Kidney tubule cell (primary cell): Measurements from ENCODE around the gene DENND4A.
A peak's percentile ranks its signal among the peaks of the same experiment; 100 is the strongest.
"Not testable (repeated sequence)": the region's sequence is repeated elsewhere in the genome, so short reads cannot be mapped to it uniquely, and the experiment has no call there.

ENCODE experiments used
- DNase-seq: peaks from one replicate; pipeline ENCODE4 v3.0.0-alpha.2; 2018; ENCODE audit warnings: low spot score

The DENND4A gene

DNA sequence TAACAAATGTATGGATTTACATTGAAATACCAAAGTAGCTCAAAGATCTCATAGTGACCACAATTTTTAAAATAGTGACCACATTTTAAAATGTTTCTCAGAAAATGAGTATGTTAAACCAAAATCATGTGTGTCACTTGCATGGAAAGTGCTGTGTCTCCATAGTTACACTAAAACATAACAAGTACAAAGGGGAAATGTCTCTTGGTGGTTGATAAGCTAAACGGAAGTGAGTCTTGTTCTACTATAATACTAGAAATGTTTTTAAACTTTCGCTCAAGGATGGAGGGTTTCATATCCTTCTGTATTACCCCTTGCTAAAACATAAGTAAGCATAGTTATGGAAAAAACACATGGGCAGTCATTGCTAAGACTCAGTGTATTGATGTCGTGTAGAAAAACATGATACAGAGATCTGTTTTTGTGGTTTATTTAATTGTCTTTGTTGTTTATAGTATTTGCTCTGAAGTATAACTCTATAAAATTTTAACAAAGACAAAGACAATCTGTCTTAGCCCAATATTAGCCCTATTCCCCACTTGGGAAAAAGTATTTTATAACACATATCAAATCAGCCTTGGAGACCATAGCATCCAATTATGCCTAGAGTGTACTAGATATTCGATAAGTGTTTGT lies 27.0 kb upstream of the DENND4A start:
- DNase-seq, result no peak

DNA sequence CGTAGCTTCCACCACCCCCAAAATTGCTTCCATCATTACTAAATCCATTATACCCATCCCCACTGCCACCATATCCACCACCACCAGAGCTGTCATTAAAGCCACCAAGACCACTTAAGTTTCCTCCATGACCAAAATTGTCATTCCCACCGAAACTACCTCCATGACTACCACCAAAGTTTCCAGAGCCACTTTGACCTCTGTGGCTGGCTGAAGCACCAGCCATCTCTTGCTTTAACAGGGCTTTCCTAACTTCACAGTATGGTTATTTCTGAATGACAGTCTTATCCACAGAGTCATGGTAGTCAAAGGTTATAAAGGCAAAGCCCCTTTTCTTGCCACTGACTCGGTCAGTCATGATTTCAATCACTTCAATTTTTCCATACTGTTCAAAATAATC lies 24.3 kb upstream of the DENND4A start:
- DNase-seq, result no peak

GRCh38 chr15:65816008-65816407 lies 23.9 kb upstream of the DENND4A start:
- DNase-seq, result not testable (repeated sequence)

GRCh38 chr15:65814271-65814670 lies 22.2 kb upstream of the DENND4A start:
- not testable (repeated sequence) for DNase-seq

DNA sequence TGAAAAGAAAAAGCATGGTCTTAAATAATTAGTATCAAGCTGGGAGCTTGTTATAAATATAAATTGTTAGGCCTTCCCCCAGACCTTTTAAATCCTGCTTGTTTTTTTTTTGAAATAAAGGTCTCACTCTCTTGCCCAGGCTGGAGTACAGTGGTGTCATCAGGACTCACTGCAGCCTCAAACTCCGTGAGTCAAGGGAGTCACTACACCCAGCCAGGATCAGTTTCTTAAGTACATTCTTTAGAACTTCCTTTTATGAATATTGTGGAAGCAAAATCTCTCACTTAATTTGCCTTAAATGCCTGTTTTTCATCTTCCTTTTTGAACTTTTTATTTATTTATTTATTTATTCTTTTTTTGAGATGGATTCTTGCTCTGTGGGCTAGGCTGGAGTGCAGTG lies 20.8 kb upstream of the DENND4A start:
- no peak for DNase-seq

DNA sequence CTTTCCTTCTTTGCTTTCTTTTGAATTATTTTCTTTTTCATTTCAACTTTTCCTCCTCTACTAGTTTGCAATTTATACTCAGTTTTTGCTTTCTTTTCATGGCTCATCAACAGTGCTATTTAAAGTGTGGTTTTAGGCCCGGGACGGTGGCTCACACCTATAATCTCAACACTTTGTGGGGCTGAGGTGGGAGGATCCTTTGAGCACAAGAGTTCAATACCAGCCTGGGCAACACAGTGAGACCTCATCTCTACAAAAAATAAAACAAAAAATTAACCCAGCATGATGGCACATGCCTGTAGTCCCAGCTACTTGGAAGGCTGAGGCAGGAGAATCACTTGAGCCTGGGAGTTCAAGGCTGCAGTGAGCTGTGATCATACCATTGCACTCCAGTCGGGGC lies 20.4 kb upstream of the DENND4A start:
- no peak for DNase-seq

- DNase-seq, result no peak
These were observed 19.7 kb upstream of the DENND4A start for GRCh38 chr15:65811835-65812234.

DNA sequence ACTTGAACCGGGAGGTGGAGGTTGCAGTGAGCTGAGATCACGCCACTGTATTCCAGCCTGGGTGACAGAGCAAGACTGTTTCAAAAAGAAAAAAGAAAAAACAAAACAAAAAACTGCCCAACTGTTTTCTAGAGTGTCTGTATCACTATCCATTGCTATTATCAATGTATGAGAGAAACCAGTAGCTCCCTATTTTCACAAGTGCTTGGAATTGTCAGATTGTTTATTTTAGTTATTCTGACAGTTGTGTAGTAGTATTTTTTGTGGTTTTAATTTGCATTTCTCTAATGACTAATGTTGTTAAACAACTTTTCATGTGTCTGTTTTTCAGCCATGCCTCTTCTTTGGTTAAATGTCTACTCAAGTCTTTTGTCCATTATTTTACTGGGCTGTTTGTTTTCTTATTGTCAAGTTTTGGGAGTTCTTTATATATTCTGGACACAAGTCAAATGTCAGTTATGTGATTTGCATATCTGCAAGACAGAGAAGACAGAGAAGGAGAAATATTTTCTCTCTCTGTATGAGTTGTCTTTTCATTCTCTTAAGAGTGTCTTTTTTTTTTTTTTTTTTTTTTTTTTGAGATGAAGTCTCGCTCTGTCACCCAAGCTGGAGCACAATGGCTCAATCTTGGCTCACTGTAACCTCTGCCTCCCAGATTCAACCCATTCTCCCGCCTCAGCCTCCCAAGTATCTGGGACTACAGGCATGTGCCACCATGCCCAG lies 19.1 kb upstream of the DENND4A start:
- not testable (repeated sequence) for DNase-seq

- no peak for DNase-seq
These were observed 14.3 kb upstream of the DENND4A start for GRCh38 chr15:65806397-65806796.

- no peak for DNase-seq
These were observed 13.1 kb upstream of the DENND4A start for GRCh38 chr15:65805019-65805745.

DNA sequence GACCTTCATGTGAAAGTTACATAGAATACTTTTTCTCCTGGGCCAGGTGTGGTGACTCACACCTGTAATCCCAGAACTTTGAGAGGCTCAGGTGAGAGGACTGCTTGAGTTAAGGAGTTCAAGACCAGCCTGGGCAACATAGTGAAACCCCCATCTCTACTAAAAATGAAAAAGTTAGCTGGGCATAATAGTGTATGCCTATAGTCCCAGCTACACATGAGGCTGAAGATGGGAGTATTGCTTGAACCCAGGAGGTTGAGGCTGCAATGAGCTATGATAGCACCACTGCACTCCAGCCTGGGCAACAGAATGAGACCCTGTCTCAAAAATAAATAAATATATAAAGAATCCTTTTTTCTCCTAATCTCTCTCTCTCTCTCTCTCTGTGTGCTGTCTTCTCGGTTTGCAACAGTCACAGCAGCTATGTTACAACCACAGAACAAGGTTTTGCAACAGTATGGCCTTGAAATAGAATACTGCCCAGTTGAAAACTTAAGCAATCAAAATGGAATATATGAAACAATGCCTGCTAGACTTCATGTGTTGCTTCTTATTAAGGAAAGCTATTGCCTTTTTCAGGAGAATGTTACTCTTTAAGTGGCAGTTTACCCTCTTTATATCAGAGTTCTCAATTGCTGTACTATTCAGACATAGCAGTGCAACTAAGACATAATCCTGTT lies 12.3 kb upstream of the DENND4A start:
- no peak for DNase-seq

DNA sequence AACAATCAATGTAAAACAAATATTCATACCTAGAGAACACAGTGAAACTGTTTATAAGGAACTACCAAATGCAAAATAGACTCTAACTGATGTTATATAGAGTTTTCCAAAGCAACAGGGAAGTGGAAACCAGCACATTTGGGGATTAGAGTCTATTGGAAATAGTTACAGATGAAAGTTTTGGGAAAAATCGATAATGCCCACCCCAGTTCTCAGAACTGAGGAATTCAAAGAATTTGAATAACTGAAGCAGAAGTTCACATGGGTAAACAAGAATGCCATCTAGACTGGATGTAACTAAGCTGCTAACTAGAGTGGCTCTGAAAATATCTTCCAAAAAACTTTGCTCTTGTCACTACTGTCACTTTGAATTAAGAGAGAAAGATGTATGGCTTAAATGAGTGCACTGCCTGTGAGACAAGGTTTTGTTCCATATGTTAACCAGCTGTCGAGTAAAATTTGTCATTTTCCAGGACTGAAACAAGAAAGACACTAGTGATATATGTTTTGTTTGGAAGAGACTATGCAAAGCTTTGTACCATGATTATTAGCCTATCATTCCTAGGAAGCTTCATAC lies 9.2 kb upstream of the DENND4A start:
- no peak for DNase-seq

- DNase-seq, result peak; percentile 59
These were observed 4.6 kb upstream of the DENND4A start for GRCh38 chr15:65796610-65797078.

DNA sequence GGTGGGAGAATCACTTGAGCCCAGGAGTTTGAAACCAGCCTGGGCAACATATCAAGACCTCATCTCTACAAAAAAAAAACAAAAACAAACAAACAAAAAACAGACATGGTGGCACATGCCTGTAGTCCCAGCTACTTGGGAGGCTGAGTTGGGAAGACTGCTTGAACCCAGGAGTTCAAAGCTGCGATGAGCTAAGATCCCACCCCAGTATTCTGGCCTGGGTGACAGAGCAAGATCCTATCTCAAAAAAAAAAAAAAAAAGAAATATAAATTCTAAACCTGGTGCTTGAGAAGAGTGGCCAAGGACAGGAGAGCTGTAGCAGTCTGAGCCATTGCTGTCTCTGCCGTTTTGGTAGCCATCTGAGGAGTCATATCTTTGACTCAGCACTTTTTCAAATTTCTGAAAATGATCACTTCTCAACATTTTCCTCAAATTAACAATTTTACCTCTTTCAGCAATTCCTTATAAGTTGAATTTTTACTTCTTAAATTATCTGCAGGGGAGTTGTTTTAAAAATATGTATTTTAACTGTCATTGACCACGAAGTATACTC lies 3.6 kb upstream of the DENND4A start:
- no peak for DNase-seq

GRCh38 chr15:65793818-65794104 lies 1.7 kb upstream of the DENND4A start:
- DNase-seq, result no peak

DNA sequence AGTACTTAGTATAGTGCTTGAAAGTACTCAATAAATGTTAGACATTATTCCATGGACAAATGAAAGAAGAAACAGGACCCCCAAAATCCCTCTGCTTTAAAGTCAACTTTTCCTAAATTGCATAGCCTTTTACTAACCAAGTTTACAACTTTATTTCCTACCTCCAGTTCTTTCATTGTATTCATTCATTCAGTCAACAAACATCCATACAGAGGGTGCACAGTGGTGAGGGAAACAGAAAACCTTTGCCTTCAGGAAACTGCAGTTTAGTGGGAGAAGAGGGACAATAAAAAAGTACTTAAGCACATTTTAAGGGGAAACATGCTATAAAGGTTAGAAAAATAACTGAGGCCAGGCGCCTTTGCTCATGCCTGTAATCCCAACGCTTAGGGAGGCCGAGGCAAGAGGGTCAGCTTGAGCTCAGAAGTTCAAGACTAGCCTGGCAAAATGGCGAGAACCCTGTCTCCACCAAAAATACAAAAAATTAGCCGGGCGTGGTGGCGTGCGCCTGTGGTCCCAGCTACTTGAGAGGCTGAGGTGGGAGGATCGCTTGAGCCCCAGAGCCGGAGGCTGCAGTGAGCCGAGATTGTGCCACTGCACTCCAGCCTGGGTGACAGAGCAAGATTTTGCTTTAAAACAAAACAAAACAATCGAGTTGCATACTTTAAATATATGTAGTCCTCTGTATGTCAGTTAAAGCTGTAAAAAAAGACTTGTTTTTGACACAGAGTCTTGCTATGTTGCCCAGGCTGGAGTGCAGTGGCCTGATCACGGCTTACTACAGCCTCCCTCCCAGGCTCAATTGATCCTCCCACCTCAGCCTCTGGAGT lies 1.1 kb upstream of the DENND4A start:
- DNase-seq, result no peak

DNA sequence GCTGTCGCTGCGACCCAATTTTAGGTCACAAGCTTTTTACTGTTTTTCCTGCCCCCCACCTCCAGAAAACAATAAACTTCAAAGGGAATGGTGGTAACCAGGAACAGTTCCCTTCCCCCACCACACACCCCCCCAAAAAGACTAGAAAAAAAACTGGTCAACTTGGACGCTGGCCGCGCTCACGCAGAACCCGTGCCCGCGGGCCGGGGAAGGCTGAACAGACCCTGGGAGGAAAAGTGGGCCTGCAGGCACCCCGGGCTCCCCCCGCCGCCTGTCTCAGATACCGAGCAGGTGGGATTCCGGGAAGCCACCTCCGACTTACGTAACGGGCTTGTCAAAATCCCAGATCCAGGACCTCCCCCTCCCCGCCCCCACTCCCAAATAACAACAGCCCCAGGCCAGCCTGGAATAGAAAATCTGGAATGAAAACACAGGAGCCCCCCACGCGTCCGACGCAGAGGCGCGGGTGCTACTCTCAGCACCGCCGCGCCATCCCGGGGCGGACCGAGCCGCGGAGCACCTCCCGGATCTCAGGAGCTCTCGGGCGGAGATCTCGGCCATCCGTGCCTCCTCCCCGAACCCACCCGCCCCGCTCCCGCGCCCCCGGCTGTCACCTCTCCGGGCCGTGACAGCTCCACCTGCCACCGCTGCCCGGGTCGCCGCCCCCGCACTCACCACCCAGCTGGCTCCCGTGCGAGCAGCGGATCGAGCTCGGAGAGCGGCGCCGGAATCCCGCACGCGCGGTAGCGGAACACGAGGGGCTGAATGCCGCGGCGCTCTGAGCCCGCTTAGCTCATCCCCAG lies 557 bp downstream of the DENND4A start:
- no peak for DNase-seq

DNA sequence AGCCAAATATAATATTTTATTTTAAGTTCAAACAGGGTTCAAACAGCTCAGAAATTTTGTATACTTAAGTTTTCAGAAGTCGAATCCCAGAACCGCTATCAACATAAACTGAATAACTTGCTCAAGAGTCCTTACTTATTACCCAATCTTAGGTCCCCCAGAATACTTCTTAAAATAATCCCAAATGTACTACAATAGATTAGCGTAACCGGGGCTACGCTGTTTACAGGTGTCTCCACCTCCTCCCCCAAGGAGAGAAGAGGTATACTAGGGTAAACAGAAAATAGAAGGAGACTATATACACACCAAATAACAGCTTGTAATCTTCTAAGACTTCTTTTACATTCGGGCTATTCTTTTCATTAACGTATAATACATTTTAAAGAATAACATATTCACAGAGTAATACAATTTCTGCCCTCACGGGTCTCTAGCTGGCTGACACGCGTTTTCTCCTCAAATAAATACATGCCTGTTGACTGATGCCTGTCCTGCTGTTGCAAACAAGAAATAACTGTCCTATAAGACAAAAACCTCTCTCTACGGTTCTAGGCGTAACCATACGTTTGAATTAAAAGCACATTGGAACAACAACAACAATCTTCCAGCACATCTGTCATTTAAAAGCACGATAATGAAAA lies 1.3 kb downstream of the DENND4A start:
- peak; percentile 8 for DNase-seq

DNA sequence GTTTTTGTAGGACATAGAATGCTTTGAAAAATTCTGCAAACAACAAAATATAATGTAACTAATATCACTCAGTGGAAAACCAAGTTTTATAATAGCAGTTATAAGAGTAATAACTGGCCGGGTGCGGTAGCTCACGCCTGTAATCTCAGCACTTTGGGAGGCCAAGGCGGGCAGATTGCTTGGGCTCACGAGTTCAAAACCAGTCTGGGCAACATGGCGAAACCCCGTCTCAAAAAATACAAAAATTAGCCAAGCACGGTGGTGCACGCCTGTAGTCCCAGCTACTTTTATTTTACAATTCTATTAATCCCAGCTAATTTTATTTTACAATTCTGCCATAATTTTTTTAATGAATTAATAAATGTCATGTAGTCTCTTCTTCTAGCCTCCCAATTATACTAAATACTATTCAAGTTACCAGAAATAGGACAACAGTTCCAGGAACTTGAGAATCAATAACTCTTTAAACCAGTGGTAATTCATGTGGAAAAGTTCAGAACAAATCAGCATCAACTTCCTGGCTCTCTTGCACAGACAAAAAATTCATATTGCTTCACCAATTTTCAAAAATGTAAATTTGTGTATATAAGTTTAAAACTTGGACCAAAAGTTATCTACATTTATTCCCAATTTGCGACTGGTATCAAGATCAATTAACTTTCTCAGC lies 2.2 kb downstream of the DENND4A start:
- no peak for DNase-seq
